NCI-H2196 (cell line): ENCODE data around the gene LGI2.
"Not testable (repeated sequence)": the region's sequence is repeated elsewhere in the genome, so short reads cannot be mapped to it uniquely, and the experiment has no call there.

Experiments used
- DNase-seq: peaks from one replicate; lab custom pipeline; 2025; ENCODE audit not compliant: unreplicated experiment; lab: John Stamatoyannopoulos, UW

LGI2 gene

GRCh38 chr4:25030277-25031076 lies at the start of gene LGI2:
LGI2 (minus strand) TSS chr4:25030946; CDS start chr4:25030693, 253 bp downstream.
- DNase-seq = peak; percentile 30

- no peak for DNase-seq
Observed at GRCh38 chr4:25078523-25078922, 47.8 kb upstream of the LGI2 start.

- no peak for DNase-seq
Observed at GRCh38 chr4:25076625-25077398, 46.1 kb upstream of the LGI2 start.

GRCh38 chr4:25075851-25076250 lies 45.1 kb upstream of the LGI2 start:
- peak; percentile 33 for DNase-seq

- no peak for DNase-seq
Observed at GRCh38 chr4:25075129-25075528, 44.4 kb upstream of the LGI2 start.

- DNase-seq = no peak
Observed at GRCh38 chr4:25070545-25070944, 39.8 kb upstream of the LGI2 start.

GRCh38 chr4:25069014-25069413 lies 38.3 kb upstream of the LGI2 start:
- no peak for DNase-seq

- DNase-seq = no peak
Observed at GRCh38 chr4:25068386-25068785, 37.6 kb upstream of the LGI2 start.

- no peak for DNase-seq
Observed at GRCh38 chr4:25065932-25066590, 35.3 kb upstream of the LGI2 start.

GRCh38 chr4:25065431-25065858 lies 34.7 kb upstream of the LGI2 start:
- DNase-seq = no peak

- not testable (repeated sequence) for DNase-seq
Observed at GRCh38 chr4:25064447-25064846, 33.7 kb upstream of the LGI2 start.

- DNase-seq = no peak
Observed at GRCh38 chr4:25063116-25063515, 32.4 kb upstream of the LGI2 start.

GRCh38 chr4:25062098-25062497 lies 31.4 kb upstream of the LGI2 start:
- DNase-seq = no peak

- no peak for DNase-seq
Observed at GRCh38 chr4:25061602-25062001, 30.9 kb upstream of the LGI2 start.

GRCh38 chr4:25060963-25061340 lies 30.2 kb upstream of the LGI2 start:
- no peak for DNase-seq

- no peak for DNase-seq
Observed at GRCh38 chr4:25060241-25060962, 29.7 kb upstream of the LGI2 start.

GRCh38 chr4:25059791-25060190 lies 29.0 kb upstream of the LGI2 start:
- DNase-seq = no peak

GRCh38 chr4:25058796-25059195 lies 28.1 kb upstream of the LGI2 start:
- DNase-seq = no peak

- no peak for DNase-seq
Observed at GRCh38 chr4:25057299-25057698, 26.6 kb upstream of the LGI2 start.

- DNase-seq = not testable (repeated sequence)
Observed at GRCh38 chr4:25052037-25052436, 21.3 kb upstream of the LGI2 start.

GRCh38 chr4:25051534-25051933 lies 20.8 kb upstream of the LGI2 start:
- DNase-seq = no peak
